ENCODE data around the gene CACNA1B. TPM values are rescaled to one million over a fixed set of nuclear protein-coding genes. Genes with fewer than 3 reads are reported as not detected.
"Not testable (repeated sequence)": the region's sequence is repeated elsewhere in the genome, so short reads cannot be mapped to it uniquely, and the experiment has no call there.

CACNA1B gene
- total RNA-seq, 1 experiment from 2014 or later = 1.7 TPM

GRCh38 chr9:138105561-138106505 lies 228.3 kb downstream of the CACNA1B start:
- no peaks in the 10 kb centered on the region for H3K4me1 ChIP-seq (ENCODE audit: control insufficient read depth in 1 of 2, insufficient read depth in 2 of 2, low read length in 2 of 2)
- H3K4me3 ChIP-seq (replicated peaks in 1 of 2; ENCODE audit: low read depth in 1 of 2, low read length in 2 of 2) = no peak overlapping the region
- no peak overlapping the region for H3K27ac ChIP-seq (ENCODE audit: low read depth, low read length)
- H3K79me2 ChIP-seq (ENCODE audit: insufficient read depth, low read length) = no peaks in the 10 kb centered on the region
- ChIA-PET RAD21 (ENCODE audit: low non-redundant PET in 1 of 2, low total read pairs in 2 of 2, uncharacterized antibody in 2 of 2, unreplicated experiment in 2 of 2) (no interaction called here), POLR2A (no interaction called here), CTCF (no interaction called here)
- no peak for ATAC-seq
- H3K9me3 ChIP-seq (ENCODE audit: control insufficient read depth in 1 of 2, insufficient read depth in 1 of 2, low read depth in 1 of 2, low read length in 2 of 2) = no peaks in the 10 kb centered on the region
- intact Hi-C loops (cut with micrococcal nuclease) = no loop called here
- H3K9ac ChIP-seq (ENCODE audit: low read length) = no peak overlapping the region
- H3K27me3 ChIP-seq (ENCODE audit: insufficient read depth, low read length) = no peaks in the 10 kb centered on the region
- no peak overlapping the region for H3K4me2 ChIP-seq (ENCODE audit: low read length)
- H3K9me2 ChIP-seq (ENCODE audit: insufficient read depth) = no peaks in the 10 kb centered on the region
- BruUV-seq (replicated peaks) = no TSS peak
- H3K36me3 ChIP-seq (ENCODE audit: control insufficient read depth in 1 of 2, insufficient read depth in 2 of 2, low read length in 2 of 2) = no peaks in the 10 kb centered on the region
- no peak for TF ChIP-seq YY1 (IDR thresholded peaks at IDR 0.05; ENCODE audit: extremely low read depth, insufficient replicate concordance, low read depth, low read length)
- TF ChIP-seq MAX (IDR thresholded peaks at IDR 0.05) = no peak
- no peak for TF ChIP-seq EZH2 (IDR thresholded peaks at IDR 0.05)
- no peak for TF ChIP-seq FOSL1 (IDR thresholded peaks at IDR 0.05; ENCODE audit: low read depth)
- no peak for TF ChIP-seq TCF7L2 (IDR thresholded peaks at IDR 0.05; ENCODE audit: borderline replicate concordance, extremely low read depth, insufficient read depth, insufficient read length)
- no peak for TF ChIP-seq RAD21 (IDR thresholded peaks at IDR 0.05; ENCODE audit: low read depth)
- TF ChIP-seq EZH2phosphoT487 (IDR thresholded peaks at IDR 0.05; ENCODE audit: borderline replicate concordance) = no peak
- TF ChIP-seq SRF (IDR thresholded peaks at IDR 0.05; ENCODE audit: low read depth) = no peak
- TF ChIP-seq ZFX (IDR thresholded peaks at IDR 0.05) = no peak
- no peak for TF ChIP-seq ZBTB33 (IDR thresholded peaks at IDR 0.05; ENCODE audit: extremely low read depth, insufficient replicate concordance, low read length)
- no peak for TF ChIP-seq ZNF274 (IDR thresholded peaks at IDR 0.05; ENCODE audit: low read depth, low read length)
- no peak for TF ChIP-seq POLR2AphosphoS5 (IDR thresholded peaks at IDR 0.05; ENCODE audit: low read depth, low read length)
- no peak for TF ChIP-seq ELF1 (IDR thresholded peaks at IDR 0.05; ENCODE audit: borderline replicate concordance, low read depth)
- TF ChIP-seq JUND (IDR thresholded peaks at IDR 0.05) = no peak
- TF ChIP-seq CBX3 (IDR thresholded peaks at IDR 0.05; ENCODE audit: low read depth) = no peak
- no peaks in the 10 kb centered on the region for H4K20me1 ChIP-seq (ENCODE audit: insufficient read depth)
- H2AFZ ChIP-seq (ENCODE audit: low read depth, low read length, poor library complexity, severe bottlenecking) = no peak overlapping the region
- no peak for DNase-seq (ENCODE audit: low read depth, low spot score)

- H2AFZ ChIP-seq (ENCODE audit: low read depth, low read length, poor library complexity, severe bottlenecking); H3K79me2 ChIP-seq (ENCODE audit: insufficient read depth, low read length); POLR2A ChIA-PET; H3K9ac ChIP-seq (ENCODE audit: low read length); DNase-seq (ENCODE audit: low read depth, low spot score); H3K27me3 ChIP-seq (ENCODE audit: insufficient read depth, low read length); H3K36me3 ChIP-seq (ENCODE audit: control insufficient read depth in 1 of 2, insufficient read depth in 2 of 2, low read length in 2 of 2); intact Hi-C loops (cut with micrococcal nuclease); RAD21 ChIA-PET (ENCODE audit: low non-redundant PET in 1 of 2, low total read pairs in 2 of 2, uncharacterized antibody in 2 of 2, unreplicated experiment in 2 of 2); H3K4me3 ChIP-seq (replicated peaks in 1 of 2; ENCODE audit: low read depth in 1 of 2, low read length in 2 of 2); H3K9me2 ChIP-seq (ENCODE audit: insufficient read depth); BruUV-seq (replicated peaks); H3K4me1 ChIP-seq (ENCODE audit: control insufficient read depth in 1 of 2, insufficient read depth in 2 of 2, low read length in 2 of 2); CTCF ChIA-PET; ATAC-seq; H4K20me1 ChIP-seq (ENCODE audit: insufficient read depth); H3K9me3 ChIP-seq (ENCODE audit: control insufficient read depth in 1 of 2, insufficient read depth in 1 of 2, low read depth in 1 of 2, low read length in 2 of 2); H3K4me2 ChIP-seq (ENCODE audit: low read length); H3K27ac ChIP-seq (ENCODE audit: low read depth, low read length): not testable (repeated sequence)
These were observed 229.5 kb downstream of the CACNA1B start for GRCh38 chr9:138107039-138107438.
